Gastroesophageal sphincter (tissue), 4 donors: ENCODE data around the gene POC1A. TPM values are rescaled to one million over a fixed set of nuclear protein-coding genes. Genes with fewer than 3 reads are reported as not detected.

Source experiments
- ATAC-seq: fragments of 150-250 bp; one replicate; pipeline ENCODE4 v1.9.1; 2016; ENCODE audit warnings: mild to moderate bottlenecking, moderate library complexity
- H3K27ac ChIP-seq, 4 donors: fragments of 200-600 bp; sonication (generic) in 3 of 4; 1 replicate in 3 of 4; 2 replicates in 1 of 4; pipeline ENCODE4 v1.5.1; 2016 to 2019
- H3K27me3 ChIP-seq: fragments of 200-600 bp; sonication (generic); one replicate; pipeline ENCODE4 v1.5.1; 2019
- H3K36me3 ChIP-seq, 2 donors: fragments of 200-600 bp; sonication (generic); one replicate each; pipeline ENCODE4 v1.5.1; 2019; ENCODE audit warnings: control low read depth in 1 of 2
- H3K4me1 ChIP-seq, 3 donors: fragments of 200-600 bp; sonication (generic); 1 replicate in 2 of 3; 2 replicates in 1 of 3; pipeline ENCODE4 v1.5.1; 2016 to 2019; ENCODE audit warnings: control low read depth in 2 of 3
- H3K4me3 ChIP-seq, 2 donors: fragments of 200-600 bp; sonication (generic); one replicate each; pipeline ENCODE4 v1.5.1; 2019; ENCODE audit warnings: mild to moderate bottlenecking in 1 of 2, moderate library complexity in 1 of 2
- H3K9me3 ChIP-seq, 3 donors: fragments of 200-600 bp; sonication (generic); one replicate each; pipeline ENCODE4 v1.5.1; 2017 to 2019; ENCODE audit warnings: control low read depth in 2 of 3
- EP300 ChIP-seq: sonication (generic); formaldehyde crosslinking; IDR thresholded peaks from one replicate; pipeline ENCODE4 v1.6.1; 2017; ENCODE audit warnings: antibody characterized with exemption, mild to moderate bottlenecking
- POLR2A ChIP-seq, 2 donors: fragments of 450-650 bp; IDR thresholded peaks; one replicate each; pipeline ENCODE4 v1.6.1; 2017; ENCODE audit warnings: antibody characterized with exemption in 2 of 2, mild to moderate bottlenecking in 2 of 2, moderate library complexity in 1 of 2
- POLR2AphosphoS5 ChIP-seq: sonication (generic); formaldehyde crosslinking; IDR thresholded peaks from one replicate; pipeline ENCODE4 v1.6.1; 2017; ENCODE audit warnings: antibody characterized with exemption
- WGBS, 2 donors: methylation state at CpG; one replicate each; pipeline ENCODE4 v1.1.5; 2018; ENCODE audit warnings: low coverage in 1 of 2; 5-methylcytosine and 5-hydroxymethylcytosine counted together
- total RNA-seq, 4 donors: library from RNA; depleted of rRNA; stranded (reverse); fragments of >200 nt; gene quantifications; one replicate each; pipeline ENCODE4 v1.1.0, GENCODE V29; 2016
- TF ChIP-seq, protein P1 (sequence below), 4 experiments: fragments of 200-600 bp in 2 of 4; fragments of 450-650 bp in 2 of 4; sonication (generic) in 1 of 4; IDR thresholded peaks; one replicate each; pipeline ENCODE4 v1.5.1; 2017 to 2019; ENCODE audit warnings: antibody characterized with exemption in 4 of 4, mild to moderate bottlenecking in 2 of 4, moderate library complexity in 2 of 4

POC1A gene
- total RNA-seq, 4 donors from 2014 or later: 0.73 to 1.7 (median 0.93) TPM

DNA sequence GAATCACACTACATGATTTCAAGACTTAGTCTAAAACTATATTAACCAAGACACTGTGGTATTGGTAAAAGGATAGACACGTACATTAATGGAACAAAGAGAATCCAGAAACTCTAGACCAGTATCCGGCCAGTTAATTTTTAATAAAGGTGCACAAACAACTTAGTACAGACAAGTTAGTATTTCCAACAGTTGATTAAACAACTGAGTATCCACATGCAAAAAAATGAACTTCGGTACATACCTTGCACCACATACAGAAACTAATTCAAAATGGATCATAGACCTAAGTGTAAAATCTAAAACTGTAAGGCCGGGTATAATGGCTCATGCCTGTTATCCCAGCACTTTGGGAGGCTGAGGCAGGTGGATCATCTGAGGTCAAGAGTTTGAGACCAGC, 51.3 kb downstream of the POC1A start:
- no peaks in the 10 kb centered on the region for H3K27me3 ChIP-seq
- no peak overlapping the region for H3K27ac ChIP-seq
- ATAC-seq: no peak
- H3K4me3 ChIP-seq: no peak overlapping the region
- H3K9me3 ChIP-seq: peaks cover 0 to 14% (median 0%) of the 10 kb centered on the region in 3 donors
- H3K36me3 ChIP-seq: no peaks in the 10 kb centered on the region
- peaks cover 0 to 7% (median 0%) of the 10 kb centered on the region in 3 donors for H3K4me1 ChIP-seq
- WGBS, 2 donors: 94 to 100% methylated on average over 4 of the region's 4 CpGs
- TF ChIP-seq EP300: no peak
- no peak for TF ChIP-seq POLR2AphosphoS5
- TF ChIP-seq, protein P1, sequence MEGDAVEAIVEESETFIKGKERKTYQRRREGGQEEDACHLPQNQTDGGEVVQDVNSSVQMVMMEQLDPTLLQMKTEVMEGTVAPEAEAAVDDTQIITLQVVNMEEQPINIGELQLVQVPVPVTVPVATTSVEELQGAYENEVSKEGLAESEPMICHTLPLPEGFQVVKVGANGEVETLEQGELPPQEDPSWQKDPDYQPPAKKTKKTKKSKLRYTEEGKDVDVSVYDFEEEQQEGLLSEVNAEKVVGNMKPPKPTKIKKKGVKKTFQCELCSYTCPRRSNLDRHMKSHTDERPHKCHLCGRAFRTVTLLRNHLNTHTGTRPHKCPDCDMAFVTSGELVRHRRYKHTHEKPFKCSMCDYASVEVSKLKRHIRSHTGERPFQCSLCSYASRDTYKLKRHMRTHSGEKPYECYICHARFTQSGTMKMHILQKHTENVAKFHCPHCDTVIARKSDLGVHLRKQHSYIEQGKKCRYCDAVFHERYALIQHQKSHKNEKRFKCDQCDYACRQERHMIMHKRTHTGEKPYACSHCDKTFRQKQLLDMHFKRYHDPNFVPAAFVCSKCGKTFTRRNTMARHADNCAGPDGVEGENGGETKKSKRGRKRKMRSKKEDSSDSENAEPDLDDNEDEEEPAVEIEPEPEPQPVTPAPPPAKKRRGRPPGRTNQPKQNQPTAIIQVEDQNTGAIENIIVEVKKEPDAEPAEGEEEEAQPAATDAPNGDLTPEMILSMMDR (IDR thresholded peaks at IDR 0.05): no peak
- no peak for TF ChIP-seq POLR2A (IDR thresholded peaks at IDR 0.05)

GRCh38 chr3:52099001-52099401, 55.2 kb downstream of the POC1A start:
- Histone ChIP-seq H3K27me3 (no peaks in the 10 kb centered on the region), H3K27ac (no peak overlapping the region), H3K36me3 (no peaks in the 10 kb centered on the region), H3K9me3 (peaks cover 0 to 14% (median 0%) of the 10 kb centered on the region in 3 donors), H3K4me1 (peaks cover 0 to 5% (median 0%) of the 10 kb centered on the region in 3 donors), H3K4me3 (no peak overlapping the region)
- TF ChIP-seq, protein P1 (IDR thresholded peaks at IDR 0.05): no peak
- TF ChIP-seq POLR2AphosphoS5 (no peak), POLR2A (IDR thresholded peaks at IDR 0.05) (no peak), EP300 (no peak)
- WGBS, 2 donors: 60 to 90% methylated on average over 1 to 2 of the region's 3 CpGs
- ATAC-seq: no peak

DNA sequence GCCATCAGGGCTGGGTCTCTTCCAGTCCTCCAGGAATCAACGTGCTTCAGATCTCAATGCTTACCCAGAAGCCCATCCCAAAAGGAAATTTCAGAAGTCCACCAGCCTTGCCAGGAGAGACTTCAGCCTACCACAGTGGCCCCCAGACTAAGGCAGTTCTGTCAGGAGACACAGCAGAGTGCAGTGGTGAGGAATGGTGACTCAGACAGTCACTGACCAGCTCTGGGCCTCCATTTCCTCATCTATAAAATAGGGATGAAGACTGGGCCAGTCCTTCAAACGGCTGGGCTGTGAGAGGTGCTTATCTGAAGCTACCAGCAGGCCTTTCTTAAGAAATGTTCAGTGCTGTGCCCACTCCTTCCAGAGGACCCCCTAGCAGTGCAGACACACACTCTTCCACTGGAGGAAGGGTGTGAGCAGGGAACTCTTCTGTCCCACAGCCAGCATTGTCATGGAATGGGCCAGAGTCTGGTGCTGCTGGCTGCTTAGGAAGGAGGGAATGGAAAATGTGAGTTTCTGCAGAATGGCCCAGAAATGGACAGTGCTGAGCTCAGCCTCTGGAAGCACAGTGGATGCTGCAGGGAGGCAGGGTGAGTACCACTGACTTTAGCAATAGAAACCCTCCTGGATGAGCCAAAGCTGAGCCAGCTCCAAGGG, 56.2 kb downstream of the POC1A start:
- 33% methylated on average over 1 of the region's 2 CpGs; no CpG with 5 or more reads in 1 of the 2 donors for WGBS, 2 donors
- H3K27me3 ChIP-seq: no peaks in the 10 kb centered on the region
- no peak overlapping the region for H3K27ac ChIP-seq
- no peak for TF ChIP-seq EP300
- TF ChIP-seq POLR2AphosphoS5: no peak
- TF ChIP-seq, protein P1 (IDR thresholded peaks at IDR 0.05): no peak
- no peak for TF ChIP-seq POLR2A (IDR thresholded peaks at IDR 0.05)
- H3K9me3 ChIP-seq: peaks cover 0 to 14% (median 0%) of the 10 kb centered on the region in 3 donors
- ATAC-seq: no peak
- H3K4me3 ChIP-seq: no peak overlapping the region
- H3K4me1 ChIP-seq: peaks cover 0 to 5% (median 0%) of the 10 kb centered on the region in 3 donors
- H3K36me3 ChIP-seq: no peaks in the 10 kb centered on the region

- Histone ChIP-seq H3K4me3 (no peak overlapping the region), H3K27ac (no peak overlapping the region), H3K4me1 (peaks cover 0 to 9% (median 0%) of the 10 kb centered on the region in 3 donors), H3K27me3 (no peaks in the 10 kb centered on the region), H3K9me3 (peaks cover 0 to 9% (median 0%) of the 10 kb centered on the region in 3 donors), H3K36me3 (no peaks in the 10 kb centered on the region)
- TF ChIP-seq POLR2A (IDR thresholded peaks at IDR 0.05) (no peak), POLR2AphosphoS5 (no peak), EP300 (no peak)
- TF ChIP-seq, protein P1 (IDR thresholded peaks at IDR 0.05): no peak
- no peak for ATAC-seq
- WGBS, 2 donors: 86 to 88% methylated on average over 2 to 4 of the region's 8 CpGs
These were observed 58.0 kb downstream of the POC1A start for GRCh38 chr3:52095990-52096775.
